IPS-18a (cell line): ENCODE measurements around the gene CCDC188.
"Not testable (repeated sequence)": the region's sequence is repeated elsewhere in the genome, so short reads cannot be mapped to it uniquely, and the experiment has no call there.

ENCODE experiments used
- H3K27ac ChIP-seq: one replicate; pipeline ENCODE4 v1.5.1; 2013; ENCODE audit warnings: low read length
- H3K27me3 ChIP-seq: one replicate; pipeline ENCODE4 v1.6.1; 2013; ENCODE audit warnings: mild to moderate bottlenecking, low read length; ENCODE audit not compliant: control insufficient read depth, insufficient read depth
- H3K36me3 ChIP-seq: one replicate; pipeline ENCODE4 v1.6.1; 2013; ENCODE audit warnings: low read depth, low read length; ENCODE audit not compliant: control insufficient read depth
- H3K4me1 ChIP-seq: one replicate; pipeline ENCODE4 v1.6.1; 2013; ENCODE audit warnings: low read depth, low read length; ENCODE audit not compliant: control insufficient read depth
- H3K4me3 ChIP-seq: one replicate; pipeline ENCODE4 v1.5.1; 2013; ENCODE audit warnings: low read length
- H3K9ac ChIP-seq: one replicate; pipeline ENCODE4 v1.6.1; 2013; ENCODE audit warnings: mild to moderate bottlenecking, low read length, moderate library complexity
- H3K9me3 ChIP-seq: one replicate; pipeline ENCODE4 v1.6.1; 2013; ENCODE audit warnings: low read depth, low read length; ENCODE audit not compliant: control insufficient read depth

Gene CCDC188

GRCh38 chr22:20164863-20165262, 14.0 kb upstream of the CCDC188 start:
- Histone ChIP-seq H3K27me3 (no peaks in the 10 kb centered on the region), H3K4me1 (no peaks in the 10 kb centered on the region), H3K9ac (no peak overlapping the region), H3K27ac (no peak overlapping the region), H3K9me3 (no peaks in the 10 kb centered on the region), H3K36me3 (no peaks in the 10 kb centered on the region), H3K4me3 (no peak overlapping the region)

- H3K27ac ChIP-seq: no peak overlapping the region
These were observed 9.2 kb upstream of the CCDC188 start for GRCh38 chr22:20160041-20160440.

GRCh38 chr22:20159531-20159930, 8.7 kb upstream of the CCDC188 start:
- not testable (repeated sequence) for H3K9me3 ChIP-seq, H3K36me3 ChIP-seq, H3K27ac ChIP-seq, H3K9ac ChIP-seq, H3K4me3 ChIP-seq, H3K27me3 ChIP-seq, H3K4me1 ChIP-seq

More at GRCh38 chr22:20160041-20160440, 9.2 kb upstream of the CCDC188 start:
- no peaks in the 10 kb centered on the region for H3K36me3 ChIP-seq
- H3K9ac ChIP-seq: no peak overlapping the region
- H3K9me3 ChIP-seq: no peaks in the 10 kb centered on the region
- H3K4me3 ChIP-seq: no peak overlapping the region
- H3K27me3 ChIP-seq: no peaks in the 10 kb centered on the region
- H3K4me1 ChIP-seq: peaks cover 3% of the 10 kb centered on the region

- Histone ChIP-seq H3K4me3 (no peak overlapping the region), H3K9me3 (no peaks in the 10 kb centered on the region), H3K27me3 (no peaks in the 10 kb centered on the region), H3K9ac (no peak overlapping the region), H3K36me3 (no peaks in the 10 kb centered on the region), H3K27ac (no peak overlapping the region), H3K4me1 (peaks cover 3% of the 10 kb centered on the region)
These were observed 8.2 kb upstream of the CCDC188 start for GRCh38 chr22:20159076-20159475.

GRCh38 chr22:20158391-20159036, 7.7 kb upstream of the CCDC188 start:
- Histone ChIP-seq H3K36me3 (no peaks in the 10 kb centered on the region), H3K27ac (no peak overlapping the region), H3K4me3 (no peak overlapping the region), H3K4me1 (peaks cover 7% of the 10 kb centered on the region), H3K27me3 (no peaks in the 10 kb centered on the region), H3K9me3 (no peaks in the 10 kb centered on the region), H3K9ac (no peak overlapping the region)

GRCh38 chr22:20157430-20158183, 6.8 kb upstream of the CCDC188 start:
- no peak overlapping the region for H3K9ac ChIP-seq
- H3K27me3 ChIP-seq: no peaks in the 10 kb centered on the region
- no peaks in the 10 kb centered on the region for H3K36me3 ChIP-seq
- H3K27ac ChIP-seq: no peak overlapping the region
- H3K4me1 ChIP-seq: peaks cover 7% of the 10 kb centered on the region
- H3K9me3 ChIP-seq: no peaks in the 10 kb centered on the region
- H3K4me3 ChIP-seq: no peak overlapping the region

- Histone ChIP-seq H3K27ac (no peak overlapping the region), H3K36me3 (no peaks in the 10 kb centered on the region), H3K4me1 (peaks cover 7% of the 10 kb centered on the region), H3K27me3 (no peaks in the 10 kb centered on the region), H3K9me3 (no peaks in the 10 kb centered on the region), H3K4me3 (no peak overlapping the region), H3K9ac (no peak overlapping the region)
These were observed 6.0 kb upstream of the CCDC188 start for GRCh38 chr22:20156611-20157429.

GRCh38 chr22:20156042-20156389, 5.2 kb upstream of the CCDC188 start:
- no peaks in the 10 kb centered on the region for H3K27me3 ChIP-seq
- no peak overlapping the region for H3K9ac ChIP-seq
- H3K27ac ChIP-seq: no peak overlapping the region
- no peaks in the 10 kb centered on the region for H3K36me3 ChIP-seq
- H3K4me3 ChIP-seq: no peak overlapping the region
- H3K9me3 ChIP-seq: no peaks in the 10 kb centered on the region
- peaks cover 7% of the 10 kb centered on the region for H3K4me1 ChIP-seq

GRCh38 chr22:20155330-20156041, 4.6 kb upstream of the CCDC188 start:
- no peak overlapping the region for H3K9ac ChIP-seq
- H3K27me3 ChIP-seq: no peaks in the 10 kb centered on the region
- H3K36me3 ChIP-seq: no peaks in the 10 kb centered on the region
- no peak overlapping the region for H3K27ac ChIP-seq
- no peaks in the 10 kb centered on the region for H3K9me3 ChIP-seq
- H3K4me3 ChIP-seq: no peak overlapping the region
- peaks cover 7% of the 10 kb centered on the region for H3K4me1 ChIP-seq

GRCh38 chr22:20154602-20155187, 3.8 kb upstream of the CCDC188 start:
- Histone ChIP-seq H3K4me1 (peaks cover 7% of the 10 kb centered on the region), H3K4me3 (no peak overlapping the region), H3K36me3 (no peaks in the 10 kb centered on the region), H3K9ac (no peak overlapping the region), H3K9me3 (no peaks in the 10 kb centered on the region), H3K27me3 (no peaks in the 10 kb centered on the region), H3K27ac (no peak overlapping the region)

GRCh38 chr22:20153945-20154344, 3.1 kb upstream of the CCDC188 start:
- Histone ChIP-seq H3K9me3 (no peaks in the 10 kb centered on the region), H3K4me3 (no peak overlapping the region), H3K27ac (no peak overlapping the region), H3K27me3 (no peaks in the 10 kb centered on the region), H3K4me1 (peaks cover 6% of the 10 kb centered on the region), H3K9ac (no peak overlapping the region), H3K36me3 (no peaks in the 10 kb centered on the region)
